Metanephros (tissue), 1 donor: Measurements from ENCODE around the gene HSPA12B. TPM values are rescaled to one million over a fixed set of nuclear protein-coding genes. Genes with fewer than 3 reads are reported as not detected.

Experiments used
- total RNA-seq: library from RNA; depleted of rRNA; stranded (reverse); fragments of >200 nt; gene quantifications from one replicate; pipeline ENCODE4 v1.2.3, GENCODE V29; 2014

HSPA12B gene
- 25.5 TPM for total RNA-seq

GRCh38 chr20:3732327-3733118, at the start of gene HSPA12B:
Gene HSPA12B (plus strand): TSS chr20:3732685. CDS start chr20:3738675, 5,990 bp downstream.

GRCh38 chr20:3712279-3712873, 20.1 kb upstream of the HSPA12B start, which contains the start of gene SIGLEC1:
Gene SIGLEC1 (minus strand): TSS chr20:3712600. CDS start chr20:3707128, 5,472 bp downstream.

GRCh38 chr20:3767427-3768341, 35.2 kb downstream of the HSPA12B start, which contains the start of gene ADISSP:
Gene ADISSP (minus strand): TSS chr20:3767753. CDS start chr20:3760100, 7,653 bp downstream.

GRCh38 chr20:3781153-3781910, 48.8 kb downstream of the HSPA12B start, which contains the start of gene SPEF1:
Gene SPEF1 (minus strand): TSS chr20:3781448. CDS start chr20:3781287, 161 bp downstream.

GRCh38 chr20:3786665-3787323, 54.3 kb downstream of the HSPA12B start, which contains the start of gene CENPB:
Gene CENPB (minus strand): TSS chr20:3786740. CDS start chr20:3786483, 257 bp downstream.

GRCh38 chr20:3795511-3796468, 63.3 kb downstream of the HSPA12B start, which contains the start of gene CDC25B:
Gene CDC25B (plus strand): TSS chr20:3796310. CDS start chr20:3796532, 222 bp downstream.

Other genes starting within 250 kb of the HSPA12B start
- not detected for gene GFRA4, start 69.3 kb upstream of the HSPA12B start, total RNA-seq
- 24.6 TPM for gene ADAM33, start 50.7 kb upstream of the HSPA12B start, total RNA-seq
- gene SIGLEC1, start 20.1 kb upstream of the HSPA12B start, total RNA-seq, result 4.4 TPM
- gene ADISSP, start 35.1 kb downstream of the HSPA12B start, total RNA-seq, result 23.7 TPM
- 1.9 TPM for gene SPEF1, start 48.8 kb downstream of the HSPA12B start, total RNA-seq
- gene CENPB, start 54.1 kb downstream of the HSPA12B start, total RNA-seq, result 50.0 TPM
- gene CDC25B, start 63.6 kb downstream of the HSPA12B start, total RNA-seq, result 27.9 TPM
- gene AP5S1, start 87.9 kb downstream of the HSPA12B start, total RNA-seq, result 19.1 TPM
- 26.6 TPM for gene MAVS, start 114.1 kb downstream of the HSPA12B start, total RNA-seq
- 42.0 TPM for gene PANK2, start 156.7 kb downstream of the HSPA12B start, total RNA-seq